ENCODE results near the gene DPP6.
"Not testable (repeated sequence)": the region's sequence is repeated elsewhere in the genome, so short reads cannot be mapped to it uniquely, and the experiment has no call there.

Gene DPP6

GRCh38 chr7:154051643-154052529, at the start of gene DPP6:
TSS of gene DPP6 (plus strand) at chr7:154052398.
- not testable (repeated sequence) for FAIRE-seq

DNA sequence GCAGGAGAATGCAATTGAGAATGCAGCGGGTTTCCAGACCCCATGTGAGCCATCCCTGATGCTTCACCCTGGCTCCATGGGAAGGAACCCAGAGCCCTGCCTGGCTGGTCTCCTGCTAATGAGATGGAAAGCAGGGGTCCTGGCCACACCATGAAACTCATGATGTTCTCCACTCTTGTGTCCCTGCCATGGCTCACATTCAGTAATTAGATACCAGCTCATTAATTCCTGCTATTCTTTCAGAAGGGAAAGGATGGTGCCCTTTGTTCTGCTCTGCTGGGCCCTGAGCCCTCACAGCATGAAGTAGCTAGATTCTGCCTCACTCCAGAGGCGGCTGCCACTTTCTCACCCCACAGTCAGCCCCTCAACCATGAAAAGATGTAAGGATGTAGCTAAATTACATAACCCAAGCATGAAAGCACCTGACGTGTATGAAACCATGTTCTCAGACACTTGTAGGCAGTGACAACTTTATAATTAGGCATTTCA, 42.7 kb upstream of the DPP6 start:
- not testable (repeated sequence) for FAIRE-seq

GRCh38 chr7:154010726-154011568, 41.3 kb upstream of the DPP6 start:
- FAIRE-seq: not testable (repeated sequence)

DNA sequence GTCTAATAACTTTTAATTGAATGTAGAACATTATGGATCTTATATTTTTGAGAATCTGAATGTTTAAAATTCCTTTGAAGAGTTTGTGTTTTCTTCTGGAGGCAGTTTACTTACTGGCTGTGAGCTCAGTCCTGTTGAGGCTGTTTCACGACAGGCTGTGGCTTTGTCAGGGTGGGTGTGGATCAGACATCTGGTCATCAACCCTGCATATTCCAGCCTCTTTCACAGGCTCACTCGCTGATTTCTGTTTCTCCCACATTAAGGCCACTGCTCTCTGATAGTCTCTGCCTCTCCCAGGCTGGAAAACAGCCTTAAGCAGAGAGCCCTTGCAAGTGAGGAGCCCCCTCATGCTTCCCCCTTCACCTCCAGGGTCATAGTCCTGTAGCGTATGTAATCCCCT, 39.4 kb upstream of the DPP6 start:
- not testable (repeated sequence) for FAIRE-seq

DNA sequence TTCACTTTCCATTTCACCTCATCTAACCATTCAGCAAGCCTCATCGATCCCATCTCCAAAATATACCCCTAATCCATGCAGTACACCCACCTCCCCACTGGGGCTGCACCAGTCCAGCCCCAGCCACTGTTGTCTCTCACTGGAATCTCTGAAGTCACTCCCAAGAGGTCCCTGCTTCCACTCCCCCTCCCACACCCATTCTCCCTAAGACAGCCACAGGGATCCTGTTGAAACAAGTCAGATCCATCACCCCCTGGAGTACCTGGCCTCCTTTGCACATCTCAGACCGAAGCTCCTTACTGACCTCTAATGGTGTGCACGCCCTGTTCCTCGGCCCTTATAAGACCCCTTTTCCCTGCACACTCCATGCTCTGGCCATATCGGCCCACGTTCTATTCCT, 36.6 kb upstream of the DPP6 start:
- FAIRE-seq: not testable (repeated sequence)

DNA sequence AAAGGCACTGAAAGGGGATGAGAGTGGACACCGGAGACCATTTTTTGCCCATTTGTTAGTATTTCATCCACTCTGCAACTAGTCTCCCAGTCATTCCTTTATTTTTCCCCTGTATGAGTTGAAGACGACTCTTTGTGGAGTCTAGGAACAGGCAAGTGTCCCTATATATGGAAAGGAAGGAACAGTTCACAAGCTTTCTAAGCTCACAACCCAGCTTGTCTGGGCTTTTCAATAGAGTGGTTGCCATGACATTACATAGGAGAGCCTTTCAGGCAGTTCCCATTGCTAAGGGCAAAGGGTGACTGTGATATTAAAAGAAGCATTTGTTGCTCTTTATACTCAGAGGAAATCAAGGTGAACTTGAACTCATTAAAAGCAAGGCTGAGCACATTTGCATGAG, 33.8 kb upstream of the DPP6 start:
- FAIRE-seq: not testable (repeated sequence)

- FAIRE-seq: not testable (repeated sequence)
These were observed 24.4 kb upstream of the DPP6 start for GRCh38 chr7:154027805-154028204.

DNA sequence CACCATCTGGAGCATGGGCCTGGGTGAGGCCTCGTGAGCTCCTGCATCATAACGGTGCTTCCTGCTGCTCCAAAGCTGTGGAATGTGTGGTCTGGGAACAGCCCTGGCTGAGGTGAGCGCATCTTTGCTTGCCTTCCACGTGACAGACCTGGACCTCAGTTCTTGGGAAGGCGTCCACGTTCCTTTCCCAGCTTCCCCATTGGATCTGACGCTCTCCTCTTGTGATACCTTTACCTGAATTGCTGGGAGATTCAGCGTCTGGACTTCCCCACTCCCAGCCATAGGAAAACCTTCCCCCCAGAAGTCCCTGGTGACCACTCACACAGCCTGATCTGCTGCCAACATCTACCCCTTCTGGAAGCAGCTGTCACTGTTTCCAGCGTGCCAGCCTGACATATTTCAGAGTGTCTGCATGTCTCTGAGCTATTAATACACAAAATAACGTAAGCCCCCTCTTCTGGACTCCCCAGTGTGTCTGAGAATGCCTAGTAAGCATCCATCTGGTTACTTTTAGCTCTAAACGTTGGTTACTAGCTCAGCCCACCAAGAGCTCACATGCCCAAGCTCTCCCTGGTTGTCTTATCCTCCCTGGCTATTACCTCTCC, 21.6 kb upstream of the DPP6 start:
- FAIRE-seq: not testable (repeated sequence)

DNA sequence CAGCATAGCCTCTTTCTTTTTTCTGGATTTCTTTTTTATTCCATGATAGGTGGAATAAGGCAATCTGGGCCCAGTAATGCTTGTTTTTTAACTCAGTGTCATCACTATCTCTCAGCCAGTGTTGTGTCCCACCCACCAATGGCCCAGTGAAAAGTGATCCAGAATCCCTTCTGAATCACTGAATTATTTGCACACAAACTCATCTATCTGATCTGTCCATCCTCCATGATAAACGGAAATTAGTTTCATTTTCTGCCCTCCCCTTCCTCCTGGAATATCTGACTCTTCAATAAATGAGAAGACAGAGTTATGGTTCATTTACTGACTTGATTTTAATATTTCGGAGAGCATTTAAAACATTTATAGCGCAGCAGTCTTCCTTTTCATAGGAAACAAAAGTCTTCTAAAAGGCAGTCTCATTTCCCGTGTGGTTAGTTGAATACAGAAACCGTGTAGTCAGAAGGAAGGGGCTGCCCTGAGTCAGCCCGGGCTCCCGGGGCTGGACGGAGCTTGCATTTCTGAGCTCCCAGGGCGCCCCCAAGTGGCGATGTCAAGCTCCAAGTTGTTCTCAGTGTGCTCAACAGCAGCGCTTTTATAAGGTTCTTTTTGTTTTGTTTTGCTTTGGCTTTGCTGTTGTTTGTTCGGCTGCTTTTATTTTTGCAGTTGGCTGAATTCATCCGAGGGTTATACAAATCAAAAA, 12.6 kb upstream of the DPP6 start:
- FAIRE-seq: not testable (repeated sequence)

- not testable (repeated sequence) for FAIRE-seq
These were observed 1.8 kb upstream of the DPP6 start for GRCh38 chr7:154050394-154050793.

GRCh38 chr7:154051006-154051642, 1.1 kb upstream of the DPP6 start:
- not testable (repeated sequence) for FAIRE-seq

- not testable (repeated sequence) for FAIRE-seq
These were observed 493 bp downstream of the DPP6 start for GRCh38 chr7:154052530-154053252.

GRCh38 chr7:154053466-154054312, 1.5 kb downstream of the DPP6 start:
- not testable (repeated sequence) for FAIRE-seq

- not testable (repeated sequence) for FAIRE-seq
These were observed 2.5 kb downstream of the DPP6 start for GRCh38 chr7:154054664-154055063.

DNA sequence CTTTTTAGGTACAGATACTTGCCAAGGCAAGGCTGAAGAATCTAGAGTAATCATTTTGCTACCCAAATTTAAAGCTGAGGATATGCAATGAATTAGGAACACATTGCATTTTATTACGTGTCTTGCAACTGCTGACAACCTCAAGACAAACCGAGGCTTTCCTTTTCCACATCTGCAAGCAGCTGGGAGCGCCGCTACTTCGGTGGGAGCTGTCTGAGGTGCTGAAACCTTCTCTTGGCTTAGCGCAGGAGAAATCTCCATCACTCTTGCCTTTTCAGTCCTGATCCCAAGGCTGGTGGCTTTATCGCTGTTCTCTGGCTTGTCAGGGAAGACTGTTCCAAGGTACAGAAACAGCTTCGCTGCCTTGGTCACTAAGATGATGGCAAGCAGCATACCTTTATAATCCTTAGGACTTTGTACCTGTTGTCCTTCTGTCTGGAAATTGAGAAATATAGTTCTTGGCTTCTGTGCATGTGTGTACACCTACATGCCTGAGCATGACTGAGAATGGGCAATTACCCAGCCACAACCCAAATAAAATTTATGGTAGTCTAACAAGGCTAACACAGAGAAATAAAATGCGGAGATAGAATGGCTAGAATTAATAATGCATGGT, 3.4 kb downstream of the DPP6 start:
- FAIRE-seq: not testable (repeated sequence)

DNA sequence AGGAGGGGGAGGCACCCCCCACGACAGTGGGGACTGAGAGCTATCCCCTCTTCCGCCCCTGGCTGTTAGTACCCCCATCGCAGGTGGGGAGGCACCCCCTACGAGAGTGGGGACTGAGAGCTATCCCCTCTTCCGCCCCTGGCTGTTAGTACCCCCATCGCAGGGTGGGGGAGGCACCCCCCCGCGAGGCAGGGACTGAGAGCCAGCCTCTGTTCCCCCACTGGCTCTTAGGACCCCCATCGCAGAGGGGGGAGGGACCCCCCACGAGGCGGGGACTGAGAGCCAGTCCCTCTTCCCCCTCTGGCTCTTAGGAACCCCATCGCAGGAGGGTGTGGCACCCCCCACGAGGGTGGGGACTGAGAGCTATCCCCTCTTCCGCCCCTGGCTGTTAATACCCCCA, 6.6 kb downstream of the DPP6 start:
- not testable (repeated sequence) for FAIRE-seq

DNA sequence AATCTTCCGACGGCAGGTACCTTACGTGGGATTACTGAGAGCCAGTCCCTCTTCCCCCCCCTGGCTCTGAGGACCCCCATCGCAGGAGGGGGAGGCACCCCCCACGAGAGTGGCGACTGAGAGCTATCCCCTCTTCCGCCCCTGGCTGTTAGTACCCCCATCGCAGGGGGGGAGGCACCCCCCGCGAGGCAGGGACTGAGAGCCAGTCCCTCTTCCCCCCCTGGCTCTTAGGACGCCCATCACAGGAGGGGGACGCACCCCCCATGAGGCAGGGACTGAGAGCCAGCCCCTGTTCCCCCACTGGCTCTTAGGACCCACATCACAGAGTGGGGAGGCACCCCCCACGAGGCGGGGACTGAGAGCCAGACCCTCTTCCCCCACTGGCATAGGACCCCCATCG, 8.4 kb downstream of the DPP6 start:
- FAIRE-seq: not testable (repeated sequence)

DNA sequence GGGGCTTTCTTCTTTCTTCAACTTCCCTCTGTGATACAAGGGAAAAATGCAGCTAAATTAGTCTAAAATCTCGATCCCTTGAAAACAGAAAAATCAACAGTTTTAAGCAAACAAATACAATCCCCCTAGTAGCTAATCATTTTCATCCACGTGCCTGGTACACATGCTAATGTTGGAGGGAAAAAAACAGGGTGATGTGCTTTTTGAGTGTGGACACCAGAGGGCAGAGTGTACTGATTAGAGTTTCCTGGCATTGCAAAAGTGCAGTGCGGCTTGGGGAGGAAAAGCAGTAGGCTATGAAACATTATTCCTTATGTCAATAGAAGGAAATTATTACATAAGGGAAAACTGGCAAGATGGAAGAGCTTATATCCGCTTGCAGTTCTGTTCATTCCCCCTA, 19.6 kb downstream of the DPP6 start:
- not testable (repeated sequence) for FAIRE-seq

- not testable (repeated sequence) for FAIRE-seq
These were observed 20.4 kb downstream of the DPP6 start for GRCh38 chr7:154072395-154073181.
